HG03097 (cell line): ENCODE results near the gene KRTAP4-5.
"Not testable (repeated sequence)": the region's sequence is repeated elsewhere in the genome, so short reads cannot be mapped to it uniquely, and the experiment has no call there.

Experiments used
- ATAC-seq: cut with Tn5 transposase; IDR thresholded peaks from one replicate; pipeline ENCODE4 v1.9.1; 2021; ENCODE audit not compliant: unreplicated experiment, low FRiP score

The KRTAP4-5 gene

GRCh38 chr17:41148971-41149651 is 514 bp downstream of the KRTAP4-5 start:
- not testable (repeated sequence) for ATAC-seq

- no peak for ATAC-seq
Measured at GRCh38 chr17:41147531-41148204, 2.0 kb downstream of the KRTAP4-5 start.

- ATAC-seq, result no peak
Measured at GRCh38 chr17:41145261-41145660, 4.4 kb downstream of the KRTAP4-5 start.

GRCh38 chr17:41144846-41145245 is 4.8 kb downstream of the KRTAP4-5 start:
- no peak for ATAC-seq

GRCh38 chr17:41141361-41141760 is 8.3 kb downstream of the KRTAP4-5 start:
- no peak for ATAC-seq

GRCh38 chr17:41140360-41141131 is 9.1 kb downstream of the KRTAP4-5 start, which contains the start of gene KRTAP4-6:
Gene KRTAP4-6 (minus strand): TSS chr17:41140544. CDS start chr17:41140487, 57 bp downstream.
- ATAC-seq, result no peak

GRCh38 chr17:41139865-41140264 is 9.8 kb downstream of the KRTAP4-5 start:
- not testable (repeated sequence) for ATAC-seq

GRCh38 chr17:41133880-41134735 is 15.5 kb downstream of the KRTAP4-5 start:
- ATAC-seq, result no peak

GRCh38 chr17:41131979-41132378 is 17.6 kb downstream of the KRTAP4-5 start:
- no peak for ATAC-seq

- ATAC-seq, result no peak
Measured at GRCh38 chr17:41127371-41127770, 22.3 kb downstream of the KRTAP4-5 start.

GRCh38 chr17:41126412-41126811 is 23.2 kb downstream of the KRTAP4-5 start:
- no peak for ATAC-seq

- ATAC-seq, result no peak
Measured at GRCh38 chr17:41125064-41125463, 24.6 kb downstream of the KRTAP4-5 start.

- not testable (repeated sequence) for ATAC-seq
Measured at GRCh38 chr17:41123991-41124371, 25.6 kb downstream of the KRTAP4-5 start, which contains the start of gene KRTAP4-12. Gene KRTAP4-12 (minus strand): TSS chr17:41124182. CDS start chr17:41124122, 60 bp downstream.

- ATAC-seq, result not testable (repeated sequence)
Measured at GRCh38 chr17:41123292-41123990, 26.2 kb downstream of the KRTAP4-5 start.

GRCh38 chr17:41121742-41122141 is 27.9 kb downstream of the KRTAP4-5 start:
- no peak for ATAC-seq

GRCh38 chr17:41119696-41120690 is 29.6 kb downstream of the KRTAP4-5 start:
- not testable (repeated sequence) for ATAC-seq

GRCh38 chr17:41118721-41119120 is 30.9 kb downstream of the KRTAP4-5 start:
- no peak for ATAC-seq

- not testable (repeated sequence) for ATAC-seq
Measured at GRCh38 chr17:41117846-41118386, 31.7 kb downstream of the KRTAP4-5 start, which contains the start of gene KRTAP4-11. Gene KRTAP4-11 (minus strand): TSS chr17:41118373. CDS start chr17:41118315, 58 bp downstream.
